Measurements from ENCODE around the gene ZNF576. TPM values are rescaled to one million over a fixed set of nuclear protein-coding genes. Genes with fewer than 3 reads are reported as not detected.
"Not testable (repeated sequence)": the region's sequence is repeated elsewhere in the genome, so short reads cannot be mapped to it uniquely, and the experiment has no call there.

ZNF576 gene
- total RNA-seq, 4 donors from 2014 or later = 12.3 to 15.0 (median 13.3) TPM

GRCh38 chr19:43594710-43595604 lies 1.4 kb upstream of the ZNF576 start:
- ATAC-seq (ENCODE audit: low FRiP score) (peak; percentile 24), DNase-seq (ENCODE audit: low spot score) (no peak)
- TF ChIP-seq CTCF (IDR thresholded peaks at IDR 0.05) = no peak

DNA sequence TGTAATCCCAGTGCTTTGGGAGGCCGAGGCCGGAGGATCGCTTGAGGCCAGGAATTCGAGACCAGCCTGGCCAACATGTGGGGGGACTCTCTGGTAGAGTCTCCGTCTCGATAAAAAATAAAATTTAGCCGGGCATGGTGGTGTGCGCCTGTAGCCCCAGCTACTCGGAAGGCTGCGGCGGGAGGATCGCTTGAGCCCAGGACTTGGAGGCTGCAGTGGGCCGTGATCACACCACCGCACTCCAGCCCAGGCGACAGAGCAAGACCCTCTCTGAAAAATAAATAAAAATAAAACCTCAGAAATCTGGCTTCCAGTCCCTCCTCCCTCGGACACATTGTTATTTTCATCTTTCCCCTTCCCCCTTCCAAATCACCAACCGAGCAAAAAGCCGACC lies 793 bp upstream of the ZNF576 start:
- no peak for DNase-seq (ENCODE audit: low spot score)
- peak; percentile 3 for ATAC-seq (ENCODE audit: low FRiP score)
- no peak for TF ChIP-seq CTCF (IDR thresholded peaks at IDR 0.05)

GRCh38 chr19:43596842-43597461 lies 557 bp downstream of the ZNF576 start:
- no peak for TF ChIP-seq CTCF (IDR thresholded peaks at IDR 0.05)
- ATAC-seq (ENCODE audit: low FRiP score) (no peak), DNase-seq (ENCODE audit: low spot score) (no peak)

DNA sequence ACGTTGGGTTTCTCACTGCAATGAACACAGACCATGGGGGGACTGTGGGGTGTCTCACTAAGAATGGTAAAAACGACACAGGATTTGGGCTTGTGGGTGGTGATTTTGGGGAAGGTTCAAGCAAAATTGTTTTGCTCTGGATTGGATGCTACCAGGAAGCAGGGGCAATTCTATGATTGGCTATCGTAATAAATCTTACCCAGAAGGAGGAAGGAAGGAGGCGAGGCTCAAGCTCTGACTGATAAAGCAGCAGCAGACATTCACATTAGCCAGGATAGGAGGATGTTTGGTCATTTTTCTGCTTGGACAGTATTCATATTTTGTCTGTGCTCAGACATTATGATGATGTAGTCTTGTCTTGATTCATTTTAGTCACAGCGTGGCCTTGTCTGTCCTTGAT lies 1.5 kb downstream of the ZNF576 start:
- ATAC-seq (ENCODE audit: low FRiP score) (no peak), DNase-seq (ENCODE audit: low spot score) (no peak)
- no peak for TF ChIP-seq CTCF (IDR thresholded peaks at IDR 0.05)

DNA sequence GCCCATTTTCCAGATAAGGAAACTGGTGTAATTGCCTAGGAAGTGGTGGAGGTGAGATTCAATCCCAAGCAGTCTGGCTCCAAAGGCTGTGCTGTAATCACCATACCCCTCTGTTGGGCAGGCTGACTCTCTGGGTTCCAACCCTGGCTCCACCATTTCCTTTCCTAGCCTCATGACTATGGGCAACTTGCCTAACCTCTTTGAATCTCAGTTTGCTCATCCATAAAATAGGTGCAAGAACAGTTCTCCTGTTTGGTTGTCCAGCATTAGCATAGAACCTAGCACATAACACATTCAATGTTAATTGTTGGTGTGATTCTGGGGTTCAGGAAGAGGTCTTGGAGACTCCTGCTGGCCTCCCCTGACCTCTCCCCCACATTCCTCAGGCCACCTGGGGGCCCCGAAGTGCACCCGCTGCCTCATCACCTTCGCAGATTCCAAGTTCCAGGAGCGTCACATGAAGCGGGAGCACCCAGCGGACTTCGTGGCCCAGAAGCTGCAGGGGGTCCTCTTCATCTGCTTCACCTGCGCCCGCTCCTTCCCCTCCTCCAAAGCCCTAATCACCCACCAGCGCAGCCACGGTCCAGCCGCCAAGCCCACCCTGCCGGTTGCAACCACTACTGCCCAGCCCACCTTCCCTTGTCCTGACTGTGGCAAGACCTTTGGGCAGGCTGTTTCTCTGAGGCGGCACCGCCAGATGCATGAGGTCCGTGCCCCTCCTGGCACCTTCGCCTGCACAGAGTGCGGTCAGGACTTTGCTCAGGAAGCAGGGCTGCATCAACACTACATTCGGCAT lies 2.2 kb downstream of the ZNF576 start:
- TF ChIP-seq CTCF (IDR thresholded peaks at IDR 0.05) = no peak
- ATAC-seq (ENCODE audit: low FRiP score) (no peak), DNase-seq (ENCODE audit: low spot score) (no peak)

GRCh38 chr19:43599635-43600295 lies 3.4 kb downstream of the ZNF576 start:
- DNase-seq (ENCODE audit: low spot score) (no peak), ATAC-seq (ENCODE audit: low FRiP score) (no peak)
- no peak for TF ChIP-seq CTCF (IDR thresholded peaks at IDR 0.05)

DNA sequence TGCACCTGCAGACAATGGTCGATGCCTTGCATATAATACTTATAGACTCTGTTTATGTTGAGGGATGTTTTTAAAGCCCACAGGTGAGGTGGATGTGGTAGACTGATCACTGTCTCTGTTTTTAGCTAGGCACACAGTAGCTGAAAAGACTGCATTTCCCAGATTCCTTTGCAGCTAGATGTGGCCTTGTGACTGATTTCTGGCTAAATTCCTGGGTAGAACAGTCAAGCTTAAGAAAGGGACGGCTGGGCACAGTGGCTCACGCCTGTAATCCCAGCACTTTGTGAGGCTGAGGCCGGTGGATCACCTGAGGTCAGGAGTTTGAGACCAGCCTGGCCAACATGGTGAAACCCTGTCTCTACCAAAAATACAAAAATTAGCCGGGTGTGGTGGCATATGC lies 3.9 kb downstream of the ZNF576 start:
- not testable (repeated sequence) for DNase-seq (ENCODE audit: low spot score); ATAC-seq (ENCODE audit: low FRiP score)

Measured in omental fat pad (tissue), 4 donors.